Middle frontal gyrus (tissue), 1 donor: ENCODE data around the gene SPATA31E1.
"Not testable (repeated sequence)": the region's sequence is repeated elsewhere in the genome, so short reads cannot be mapped to it uniquely, and the experiment has no call there.

Experiments used
- DNase-seq: peaks from one replicate; pipeline ENCODE4 v3.0.0-alpha.2; 2015; ENCODE audit warnings: low spot score; ENCODE audit errors: extremely low spot score

SPATA31E1 gene

GRCh38 chr9:87882627-87883026 lies at the start of gene SPATA31E1:
Gene SPATA31E1 (plus strand): TSS chr9:87882877. CDS start chr9:87882892, 15 bp downstream.
- no peak for DNase-seq

- DNase-seq, result no peak
Measured at GRCh38 chr9:87834357-87834756, 48.3 kb upstream of the SPATA31E1 start.

GRCh38 chr9:87836536-87836935 lies 46.1 kb upstream of the SPATA31E1 start:
- DNase-seq, result no peak

GRCh38 chr9:87836951-87837705 lies 45.5 kb upstream of the SPATA31E1 start:
- peak; percentile 53 for DNase-seq

GRCh38 chr9:87840134-87840533 lies 42.5 kb upstream of the SPATA31E1 start:
- no peak for DNase-seq

GRCh38 chr9:87842878-87843585 lies 39.6 kb upstream of the SPATA31E1 start:
- DNase-seq, result no peak

GRCh38 chr9:87844506-87844905 lies 38.2 kb upstream of the SPATA31E1 start:
- DNase-seq, result no peak

GRCh38 chr9:87847817-87848216 lies 34.9 kb upstream of the SPATA31E1 start:
- DNase-seq, result not testable (repeated sequence)

GRCh38 chr9:87849144-87849758 lies 33.4 kb upstream of the SPATA31E1 start:
- DNase-seq, result no peak

- no peak for DNase-seq
Measured at GRCh38 chr9:87850391-87850790, 32.3 kb upstream of the SPATA31E1 start.

GRCh38 chr9:87851186-87851585 lies 31.5 kb upstream of the SPATA31E1 start:
- DNase-seq, result not testable (repeated sequence)

- DNase-seq, result no peak
Measured at GRCh38 chr9:87853302-87853701, 29.4 kb upstream of the SPATA31E1 start.

- DNase-seq, result no peak
Measured at GRCh38 chr9:87853876-87854579, 28.6 kb upstream of the SPATA31E1 start.

- peak; percentile 5 for DNase-seq
Measured at GRCh38 chr9:87854580-87854955, 28.1 kb upstream of the SPATA31E1 start.

GRCh38 chr9:87855061-87855460 lies 27.6 kb upstream of the SPATA31E1 start:
- no peak for DNase-seq

- DNase-seq, result no peak
Measured at GRCh38 chr9:87857141-87857947, 25.3 kb upstream of the SPATA31E1 start.

GRCh38 chr9:87857948-87858335 lies 24.7 kb upstream of the SPATA31E1 start:
- no peak for DNase-seq

- DNase-seq, result no peak
Measured at GRCh38 chr9:87859137-87859536, 23.5 kb upstream of the SPATA31E1 start.

- DNase-seq, result no peak
Measured at GRCh38 chr9:87859786-87860185, 22.9 kb upstream of the SPATA31E1 start.

- no peak for DNase-seq
Measured at GRCh38 chr9:87861332-87861731, 21.3 kb upstream of the SPATA31E1 start.
